ENCODE data around the gene OTULIN. TPM values are rescaled to one million over a fixed set of nuclear protein-coding genes. Genes with fewer than 3 reads are reported as not detected.

The OTULIN gene
- total RNA-seq, 4 donors from 2014 or later, result 5.0 to 30.1 (median 17.8) TPM

DNA sequence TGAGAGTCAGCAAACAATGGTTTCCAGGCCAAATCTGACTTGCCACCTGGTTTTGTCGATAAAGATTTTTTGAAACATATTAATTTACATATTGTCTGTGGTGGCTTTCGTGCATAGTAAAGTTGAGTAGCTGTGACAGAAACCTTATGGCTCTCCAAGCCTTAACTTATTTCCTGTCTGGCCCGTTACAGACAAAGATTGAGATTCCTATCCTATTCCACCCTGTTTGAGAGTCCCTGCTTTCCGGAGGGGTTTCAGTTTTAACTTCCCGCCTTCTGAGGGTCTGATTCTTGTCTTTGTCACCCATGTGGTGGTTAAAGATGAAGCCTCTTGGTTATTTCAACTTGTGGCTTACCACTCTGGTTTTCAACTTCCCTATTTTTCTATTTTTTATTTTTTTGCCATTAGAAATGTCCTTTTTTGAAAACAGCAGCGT lies 11.4 kb downstream of the OTULIN start:
- H3K9me3 ChIP-seq, result no peaks in the 10 kb centered on the region
- peaks cover 0 to 4% of the 10 kb centered on the region in 2 donors for H3K4me1 ChIP-seq
- no peaks in the 10 kb centered on the region for H3K27me3 ChIP-seq
- intact Hi-C loops (cut with DNase I; ENCODE audit: low total_unique reads), result no loop called here
- H3K27ac ChIP-seq, result no peak overlapping the region
- H3K36me3 ChIP-seq, result no peaks in the 10 kb centered on the region
- H3K4me3 ChIP-seq, result no peak overlapping the region
- TF ChIP-seq POLR2A (IDR thresholded peaks at IDR 0.05), result no peak
- TF ChIP-seq, protein P1, sequence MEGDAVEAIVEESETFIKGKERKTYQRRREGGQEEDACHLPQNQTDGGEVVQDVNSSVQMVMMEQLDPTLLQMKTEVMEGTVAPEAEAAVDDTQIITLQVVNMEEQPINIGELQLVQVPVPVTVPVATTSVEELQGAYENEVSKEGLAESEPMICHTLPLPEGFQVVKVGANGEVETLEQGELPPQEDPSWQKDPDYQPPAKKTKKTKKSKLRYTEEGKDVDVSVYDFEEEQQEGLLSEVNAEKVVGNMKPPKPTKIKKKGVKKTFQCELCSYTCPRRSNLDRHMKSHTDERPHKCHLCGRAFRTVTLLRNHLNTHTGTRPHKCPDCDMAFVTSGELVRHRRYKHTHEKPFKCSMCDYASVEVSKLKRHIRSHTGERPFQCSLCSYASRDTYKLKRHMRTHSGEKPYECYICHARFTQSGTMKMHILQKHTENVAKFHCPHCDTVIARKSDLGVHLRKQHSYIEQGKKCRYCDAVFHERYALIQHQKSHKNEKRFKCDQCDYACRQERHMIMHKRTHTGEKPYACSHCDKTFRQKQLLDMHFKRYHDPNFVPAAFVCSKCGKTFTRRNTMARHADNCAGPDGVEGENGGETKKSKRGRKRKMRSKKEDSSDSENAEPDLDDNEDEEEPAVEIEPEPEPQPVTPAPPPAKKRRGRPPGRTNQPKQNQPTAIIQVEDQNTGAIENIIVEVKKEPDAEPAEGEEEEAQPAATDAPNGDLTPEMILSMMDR (IDR thresholded peaks at IDR 0.05), result no peak
- DNase-seq, result no peak

DNA sequence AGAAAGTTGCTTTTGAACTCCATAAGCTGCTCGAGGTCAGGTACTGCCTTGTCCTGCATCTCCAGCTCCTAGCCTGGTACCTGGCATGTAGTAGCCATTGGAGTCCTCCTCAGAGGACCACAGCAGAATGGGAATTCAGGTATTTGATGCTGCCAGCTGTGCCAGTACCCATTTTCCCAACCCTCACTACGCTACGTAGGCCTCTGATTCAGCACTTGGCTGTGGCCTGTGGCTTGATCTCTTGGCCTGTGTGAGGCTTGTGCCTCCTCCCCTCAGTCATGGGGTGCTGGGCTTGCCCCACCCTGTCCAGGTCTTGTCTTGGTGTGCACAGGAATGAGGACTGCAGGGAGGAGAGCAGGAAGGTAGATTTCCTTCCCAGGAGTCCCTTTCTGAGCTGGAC lies 11.8 kb downstream of the OTULIN start:
- no peak overlapping the region for H3K27ac ChIP-seq
- no peak overlapping the region for H3K4me3 ChIP-seq
- intact Hi-C loops (cut with DNase I; ENCODE audit: low total_unique reads), result no loop called here
- H3K4me1 ChIP-seq, result peaks cover 0 to 4% of the 10 kb centered on the region in 2 donors
- DNase-seq, result no peak
- H3K36me3 ChIP-seq, result no peaks in the 10 kb centered on the region
- TF ChIP-seq, protein P1 (IDR thresholded peaks at IDR 0.05), result no peak
- no peak for TF ChIP-seq POLR2A (IDR thresholded peaks at IDR 0.05)
- no peaks in the 10 kb centered on the region for H3K27me3 ChIP-seq
- H3K9me3 ChIP-seq, result no peaks in the 10 kb centered on the region

DNA sequence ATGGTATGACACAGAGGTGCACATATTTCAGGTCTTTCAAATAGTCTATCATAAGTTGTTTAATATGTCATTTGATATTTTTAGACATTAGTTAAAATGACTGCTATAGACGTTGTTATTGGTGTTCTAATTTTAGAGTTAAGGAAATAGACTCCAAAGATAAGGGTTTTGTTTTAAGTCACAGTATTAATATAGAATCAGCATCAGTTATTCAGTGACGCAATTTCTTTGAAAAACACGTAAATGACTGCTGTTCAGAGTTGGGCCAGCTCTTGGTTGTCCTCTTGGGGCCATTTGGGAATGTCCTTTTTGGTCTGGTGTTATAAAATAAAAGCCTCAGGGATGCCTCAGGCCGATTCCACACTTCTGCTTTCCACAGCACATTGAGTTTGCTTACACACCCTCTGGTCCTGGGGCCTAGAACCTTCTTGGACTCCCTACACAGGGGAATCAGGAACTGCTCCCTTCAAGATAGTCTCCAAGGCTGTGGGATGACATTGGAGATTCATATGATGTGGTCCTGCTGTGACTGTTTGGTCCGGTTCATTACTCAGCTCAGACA lies 14.3 kb downstream of the OTULIN start:
- no peaks in the 10 kb centered on the region for H3K4me1 ChIP-seq
- H3K36me3 ChIP-seq, result no peaks in the 10 kb centered on the region
- no peak overlapping the region for H3K4me3 ChIP-seq
- no peaks in the 10 kb centered on the region for H3K9me3 ChIP-seq
- no peak for DNase-seq
- intact Hi-C loops (cut with DNase I; ENCODE audit: low total_unique reads), result no loop called here
- no peaks in the 10 kb centered on the region for H3K27me3 ChIP-seq
- no peak for TF ChIP-seq POLR2A (IDR thresholded peaks at IDR 0.05)
- TF ChIP-seq, protein P1 (IDR thresholded peaks at IDR 0.05), result no peak
- no peak overlapping the region for H3K27ac ChIP-seq

DNA sequence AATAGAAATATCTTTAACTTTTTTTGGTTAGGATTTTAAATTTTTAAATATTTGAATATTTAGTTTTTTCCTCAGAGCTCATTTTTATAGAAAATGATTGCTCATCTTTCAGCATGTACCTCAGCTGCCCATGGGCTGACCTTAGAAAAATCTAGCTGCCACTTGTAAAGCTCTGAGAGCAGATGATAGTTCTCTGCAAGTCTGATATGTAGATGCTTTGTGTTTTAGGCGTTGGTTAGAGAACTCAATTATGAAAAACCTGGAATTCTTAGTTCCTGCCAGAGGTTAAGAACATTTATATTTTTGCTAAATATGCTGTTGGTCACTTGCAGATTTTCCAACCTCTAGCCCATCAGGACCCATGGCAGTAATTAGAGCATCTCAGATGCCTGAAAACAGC lies 15.1 kb downstream of the OTULIN start:
- Histone ChIP-seq H3K4me1 (no peaks in the 10 kb centered on the region), H3K27ac (no peak overlapping the region), H3K36me3 (no peaks in the 10 kb centered on the region), H3K4me3 (no peak overlapping the region), H3K27me3 (no peaks in the 10 kb centered on the region), H3K9me3 (no peaks in the 10 kb centered on the region)
- no peak for DNase-seq
- intact Hi-C loops (cut with DNase I; ENCODE audit: low total_unique reads), result no loop called here
- TF ChIP-seq, protein P1 (IDR thresholded peaks at IDR 0.05), result no peak
- TF ChIP-seq POLR2A (IDR thresholded peaks at IDR 0.05), result no peak

DNA sequence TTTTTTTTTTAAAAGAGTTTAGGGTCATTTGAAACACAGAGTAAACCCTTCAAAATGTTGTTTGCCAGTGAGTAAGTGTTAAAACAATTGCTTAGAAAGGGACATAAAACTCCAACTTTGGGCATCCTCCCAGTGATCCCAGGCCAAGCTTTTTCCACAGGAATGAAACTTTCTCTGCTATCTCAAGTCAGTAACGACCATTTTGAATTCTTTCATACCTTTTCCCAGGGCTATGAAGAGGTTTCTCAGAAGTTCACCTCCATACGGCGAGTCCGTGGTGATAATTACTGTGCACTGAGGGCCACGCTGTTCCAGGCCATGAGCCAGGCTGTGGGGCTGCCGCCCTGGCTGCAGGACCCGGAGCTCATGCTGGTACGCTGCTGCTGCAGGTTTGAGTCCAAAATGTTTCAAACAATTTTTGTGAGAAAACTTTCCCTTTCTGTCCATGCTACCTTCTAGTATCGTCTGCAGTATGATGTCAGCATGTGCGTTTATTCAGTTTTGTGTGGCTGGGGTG lies 16.8 kb downstream of the OTULIN start:
- TF ChIP-seq, protein P1 (IDR thresholded peaks at IDR 0.05), result no peak
- no peak for TF ChIP-seq POLR2A (IDR thresholded peaks at IDR 0.05)
- no peak for DNase-seq
- H3K27ac ChIP-seq, result no peak overlapping the region
- H3K4me3 ChIP-seq, result no peak overlapping the region
- H3K9me3 ChIP-seq, result no peaks in the 10 kb centered on the region
- no peaks in the 10 kb centered on the region for H3K4me1 ChIP-seq
- no peaks in the 10 kb centered on the region for H3K27me3 ChIP-seq
- intact Hi-C loops (cut with DNase I; ENCODE audit: low total_unique reads), result no loop called here
- H3K36me3 ChIP-seq, result no peaks in the 10 kb centered on the region

Data from uterus (tissue), 4 donors.